Hematopoietic multipotent progenitor cell treated with erythropoietin and hydrocortisone succinate and interleukin-3 and kit ligand, for 6 days (in vitro differentiated cells): ENCODE results near the gene ANKFN1.
"Not testable (repeated sequence)": the region's sequence is repeated elsewhere in the genome, so short reads cannot be mapped to it uniquely, and the experiment has no call there.

Experiments
- DNase-seq: peaks from one replicate; pipeline ENCODE4 v3.0.0-alpha.2; 2015

Gene ANKFN1

GRCh38 chr17:56359518-56359917 is 206.2 kb downstream of the ANKFN1 start:
- DNase-seq: no peak

GRCh38 chr17:56367366-56367765 is 214.1 kb downstream of the ANKFN1 start:
- DNase-seq: no peak

- DNase-seq: no peak
Measured at GRCh38 chr17:56373981-56374833, 220.9 kb downstream of the ANKFN1 start.

GRCh38 chr17:56389356-56389755 is 236.1 kb downstream of the ANKFN1 start:
- DNase-seq: no peak

DNA sequence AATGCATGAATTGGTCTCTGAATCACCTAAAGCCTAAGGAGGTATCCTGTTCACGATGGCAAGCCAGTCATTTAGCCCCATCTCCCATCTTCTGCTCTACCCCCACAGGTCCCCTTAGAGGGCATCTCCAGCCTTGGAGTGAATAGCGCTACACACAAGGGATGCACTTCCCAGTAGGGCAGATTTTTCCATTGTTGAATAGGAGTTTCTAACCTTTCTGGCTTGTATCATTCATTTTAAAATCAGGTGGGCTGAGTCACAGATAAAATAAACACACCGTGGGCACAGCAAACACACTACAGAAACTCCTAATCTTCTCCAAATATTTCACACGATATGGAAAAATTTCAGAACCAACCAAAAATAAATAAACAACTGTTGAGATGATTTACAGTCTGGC is 239.0 kb downstream of the ANKFN1 start:
- no peak for DNase-seq

DNA sequence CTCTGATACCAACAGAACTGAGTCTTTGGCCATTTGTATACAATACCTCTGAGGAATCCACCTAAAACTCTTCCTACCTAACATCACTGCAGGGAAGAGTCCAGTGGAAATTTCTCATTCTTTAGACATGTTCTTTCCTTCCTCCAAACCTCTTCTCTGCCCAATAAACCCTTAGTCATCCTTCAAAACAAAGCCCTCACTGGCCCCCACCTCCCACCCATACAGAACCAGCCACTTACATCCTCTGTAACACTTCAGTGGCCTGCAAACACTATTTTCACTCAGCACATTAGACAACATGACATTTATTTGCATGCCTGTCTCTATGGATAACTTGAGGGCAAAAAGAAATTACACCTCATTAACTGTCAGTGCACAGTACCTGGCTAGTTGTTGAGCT is 239.9 kb downstream of the ANKFN1 start:
- no peak for DNase-seq

- DNase-seq: no peak
Measured at GRCh38 chr17:56395787-56396186, 242.5 kb downstream of the ANKFN1 start.

DNA sequence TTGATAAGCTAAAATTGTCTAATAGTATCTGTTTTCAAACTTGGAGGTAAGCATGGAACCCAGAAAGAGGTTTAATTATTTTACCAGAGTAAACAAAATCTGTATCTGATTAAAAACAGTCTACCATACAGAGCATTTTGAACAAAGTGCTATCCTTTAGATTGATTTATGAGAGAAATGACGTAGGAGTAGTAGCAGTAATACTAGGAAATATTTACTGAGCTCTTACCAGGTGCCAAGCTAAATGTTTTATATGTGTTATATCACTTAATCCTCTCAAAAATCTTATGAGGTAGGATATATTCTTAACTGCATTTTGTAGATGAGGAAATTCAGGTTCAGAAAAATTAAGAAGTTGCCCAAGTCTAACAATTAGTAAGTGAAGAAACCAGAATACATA is 253.8 kb downstream of the ANKFN1 start:
- DNase-seq: no peak

DNA sequence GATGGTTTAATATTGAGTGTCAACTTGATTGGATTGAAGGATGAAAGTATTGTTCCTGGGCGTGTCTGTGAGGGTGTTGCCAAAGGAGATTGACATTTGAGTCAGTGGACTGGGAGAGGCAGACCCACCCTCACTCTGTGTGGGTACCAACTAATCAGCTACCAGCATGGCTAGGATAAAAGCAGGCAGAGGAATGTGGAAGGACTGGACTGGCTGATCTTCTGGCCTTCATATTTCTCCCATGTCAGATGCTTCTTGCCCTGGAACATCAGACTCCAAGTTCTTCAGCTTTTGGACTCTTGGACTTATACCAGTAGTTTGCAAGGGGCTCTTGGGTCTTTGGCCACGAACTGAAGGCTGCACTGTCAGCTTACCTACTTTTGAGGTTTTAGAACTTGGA is 259.1 kb downstream of the ANKFN1 start:
- not testable (repeated sequence) for DNase-seq

DNA sequence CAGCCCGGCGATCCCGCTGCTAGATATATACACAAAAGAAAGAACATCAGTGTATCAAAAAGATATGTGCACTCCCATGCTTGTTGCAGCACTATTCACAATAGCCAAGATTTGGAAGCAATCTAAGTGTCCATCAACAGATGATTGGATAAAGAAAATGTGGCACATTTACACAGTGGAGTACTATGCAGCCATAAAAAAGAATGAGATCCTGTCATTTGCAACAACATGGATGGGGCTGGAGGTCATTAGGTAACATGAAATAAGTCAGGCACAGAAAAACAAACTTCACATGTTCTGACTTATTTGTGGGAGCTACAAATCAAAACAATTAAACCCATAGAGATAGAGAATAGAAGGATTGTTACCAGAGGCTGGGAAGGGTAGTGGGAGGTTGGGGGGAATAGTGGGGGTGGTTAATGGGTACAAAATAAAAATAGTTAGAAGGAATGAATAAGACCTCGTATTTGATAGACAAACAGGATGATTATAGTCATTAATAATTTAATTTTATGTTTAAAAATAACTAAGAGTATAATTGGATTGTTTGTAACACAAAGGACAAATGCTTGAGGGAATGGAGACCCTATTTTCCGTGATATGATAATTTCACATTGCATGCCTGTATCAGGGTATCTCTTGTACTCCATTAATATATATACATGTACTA is 263.5 kb downstream of the ANKFN1 start:
- no peak for DNase-seq

DNA sequence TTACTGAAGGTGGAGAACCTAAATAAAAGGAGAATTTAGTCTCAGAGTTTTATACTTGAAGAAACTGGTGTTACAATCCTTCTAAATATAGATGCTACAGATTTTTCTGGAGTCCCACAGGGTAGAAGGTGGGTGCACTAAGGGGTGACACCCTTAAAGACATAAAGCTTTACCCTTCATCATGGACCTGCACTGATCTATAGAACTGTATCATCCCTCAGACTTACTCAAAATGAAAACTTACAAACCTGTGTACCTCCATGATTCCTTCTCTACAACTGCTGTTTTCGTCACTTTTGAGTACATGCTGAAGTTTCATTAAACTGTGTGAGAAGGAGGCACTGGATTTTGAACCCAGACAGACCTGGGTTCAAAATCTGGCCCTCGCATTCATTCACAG is 270.7 kb downstream of the ANKFN1 start:
- no peak for DNase-seq

DNA sequence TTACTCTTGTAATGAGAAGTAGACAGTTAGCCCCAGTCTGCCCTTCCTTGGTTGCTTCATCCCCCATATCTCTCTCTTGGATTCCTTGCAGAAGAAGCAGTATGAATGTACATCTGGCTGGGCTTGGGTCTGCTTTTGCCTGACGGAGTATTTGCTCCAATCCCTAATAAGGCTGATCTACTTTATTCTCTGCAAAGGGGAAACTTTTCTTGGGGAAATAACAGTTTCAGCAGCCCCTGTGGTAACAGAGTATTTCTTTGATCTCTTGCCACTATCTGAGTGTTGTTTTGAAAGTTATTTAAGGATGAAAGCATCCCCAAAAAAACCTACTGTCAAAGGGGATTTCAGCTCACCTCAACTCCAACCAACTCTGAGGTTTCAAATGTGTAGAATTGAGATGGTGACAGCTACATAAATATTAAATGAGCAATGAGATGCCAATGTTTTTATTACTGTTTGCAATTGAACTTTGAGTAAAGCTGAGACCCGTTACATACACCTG is 271.3 kb downstream of the ANKFN1 start:
- no peak for DNase-seq

DNA sequence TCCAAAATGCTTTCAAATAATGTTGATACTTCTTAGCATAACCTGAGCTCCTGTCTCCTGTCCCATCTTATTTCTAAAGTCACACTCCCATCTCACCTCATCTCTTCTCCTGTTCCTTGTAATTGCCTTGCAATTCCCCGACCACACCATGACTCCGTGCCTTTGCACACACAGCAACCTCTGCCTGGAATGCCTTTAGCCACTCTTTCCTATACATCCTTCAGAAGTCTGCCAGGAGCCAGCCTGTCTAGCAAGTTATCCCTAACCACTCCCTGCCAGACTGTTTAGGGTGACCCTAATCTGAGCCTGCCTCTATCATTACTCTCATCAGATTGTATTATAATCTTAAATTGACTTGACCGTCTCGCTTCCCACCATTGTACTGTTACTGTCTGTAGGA is 272.2 kb downstream of the ANKFN1 start:
- no peak for DNase-seq

- DNase-seq: no peak
Measured at GRCh38 chr17:56426901-56427300, 273.6 kb downstream of the ANKFN1 start.

- DNase-seq: no peak
Measured at GRCh38 chr17:56431736-56432135, 278.5 kb downstream of the ANKFN1 start.

- no peak for DNase-seq
Measured at GRCh38 chr17:56432443-56432842, 279.2 kb downstream of the ANKFN1 start.

DNA sequence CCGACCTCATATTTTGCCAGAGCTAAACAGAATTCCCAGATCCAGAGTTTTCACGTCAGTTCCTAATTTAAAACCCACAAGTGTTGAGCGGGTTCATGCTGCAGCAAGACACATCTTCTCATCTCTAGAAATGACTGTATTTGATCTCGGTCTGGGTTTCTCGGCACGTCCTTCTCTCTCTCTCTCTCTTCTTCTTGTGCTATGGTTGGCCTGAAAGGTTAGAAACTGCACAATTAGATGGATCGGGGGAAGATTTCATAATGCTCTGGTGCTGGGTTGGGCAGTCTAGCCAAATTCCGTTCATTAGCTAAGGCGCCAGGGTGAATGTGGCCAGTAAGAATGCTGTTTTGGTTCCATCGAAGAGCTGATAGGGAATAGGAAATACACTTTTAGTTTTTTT is 281.3 kb downstream of the ANKFN1 start:
- no peak for DNase-seq

DNA sequence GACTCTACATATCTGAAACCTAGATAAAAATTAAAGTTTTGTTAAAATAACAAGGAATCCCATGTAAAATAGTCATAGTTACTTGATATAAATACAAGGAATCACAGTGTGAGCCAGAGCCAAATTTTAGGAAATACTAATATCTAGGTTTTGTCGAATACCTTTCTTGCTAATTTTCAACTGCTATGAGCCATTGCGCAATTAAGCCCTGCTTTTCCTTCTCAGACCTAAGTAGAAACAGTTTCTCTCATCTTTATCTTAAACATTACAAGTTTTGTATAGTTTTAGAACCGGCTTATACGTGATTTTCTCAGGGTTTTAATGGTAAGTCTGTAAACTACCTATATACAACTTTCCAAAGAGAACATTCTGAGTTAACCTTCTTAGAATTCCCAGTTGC is 282.9 kb downstream of the ANKFN1 start:
- no peak for DNase-seq

DNA sequence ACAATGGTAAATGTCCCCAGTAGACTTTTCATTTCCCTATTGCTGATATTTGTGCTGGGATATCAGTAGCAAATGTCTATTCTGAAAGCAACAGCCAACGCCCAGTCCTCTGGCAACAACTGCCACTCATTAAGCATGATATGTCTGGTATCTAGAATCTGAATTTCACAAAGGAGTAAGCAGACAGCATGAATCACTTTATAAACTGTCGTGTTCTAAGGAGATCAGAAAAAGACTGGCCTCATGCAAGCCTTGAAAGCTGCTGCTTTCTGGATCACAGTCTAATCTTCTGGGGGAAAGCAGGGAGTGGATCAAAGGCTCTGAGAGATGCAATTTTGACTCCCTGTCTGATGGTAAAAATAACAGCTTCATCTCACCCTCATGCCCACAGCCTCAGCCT is 287.1 kb downstream of the ANKFN1 start:
- DNase-seq: peak; percentile 4

DNA sequence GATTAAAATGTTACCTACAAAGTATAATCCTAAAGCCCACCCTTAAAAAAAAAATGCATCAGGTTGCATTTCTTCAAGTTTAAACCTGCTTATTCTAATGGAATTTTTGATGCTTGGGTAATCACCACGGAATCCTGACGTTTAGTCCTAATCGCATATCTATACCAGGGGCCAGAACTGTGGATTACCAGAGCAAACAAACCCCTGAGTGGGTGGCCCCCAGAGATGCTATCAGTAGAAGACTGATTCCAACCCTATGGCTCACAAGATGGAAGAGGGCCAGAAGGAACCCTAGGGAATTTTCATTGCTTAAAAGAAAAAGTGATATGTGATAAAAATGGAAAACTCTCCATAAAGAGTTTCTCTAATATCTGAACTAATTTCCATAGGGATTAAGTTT is 288.0 kb downstream of the ANKFN1 start:
- DNase-seq: no peak

DNA sequence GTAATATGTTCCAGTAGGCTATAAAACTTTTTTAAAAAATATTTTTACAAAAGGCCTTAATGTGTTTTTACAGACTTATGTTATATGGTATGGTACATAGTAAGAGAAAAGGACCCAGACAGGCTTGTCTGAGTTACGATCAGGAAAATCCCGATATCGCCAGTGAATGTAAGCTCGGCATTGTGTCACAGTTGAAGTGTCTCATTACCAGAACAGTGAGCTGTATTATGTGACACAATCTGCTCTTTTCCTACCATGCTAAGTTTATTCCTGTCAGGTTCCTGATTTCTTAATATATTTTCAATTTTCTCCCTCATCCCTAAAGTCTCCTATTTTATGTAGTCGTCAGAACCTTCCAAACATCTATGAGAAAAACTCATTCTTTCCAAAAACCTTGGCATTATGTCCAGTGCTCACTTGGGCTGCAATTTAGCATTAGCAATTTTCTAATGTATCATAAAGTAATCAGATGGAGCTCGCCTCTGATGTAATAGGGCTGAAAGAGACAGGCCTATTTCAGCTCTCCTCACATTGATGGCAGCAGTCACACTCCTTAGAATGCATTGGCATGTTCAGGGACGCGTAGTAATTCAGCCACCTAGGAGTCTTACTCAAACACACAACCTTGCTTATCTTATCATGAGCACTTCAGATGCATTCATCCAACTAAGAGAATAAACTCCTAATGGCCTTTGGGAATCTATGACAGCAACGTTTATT is 292.6 kb downstream of the ANKFN1 start:
- no peak for DNase-seq

DNA sequence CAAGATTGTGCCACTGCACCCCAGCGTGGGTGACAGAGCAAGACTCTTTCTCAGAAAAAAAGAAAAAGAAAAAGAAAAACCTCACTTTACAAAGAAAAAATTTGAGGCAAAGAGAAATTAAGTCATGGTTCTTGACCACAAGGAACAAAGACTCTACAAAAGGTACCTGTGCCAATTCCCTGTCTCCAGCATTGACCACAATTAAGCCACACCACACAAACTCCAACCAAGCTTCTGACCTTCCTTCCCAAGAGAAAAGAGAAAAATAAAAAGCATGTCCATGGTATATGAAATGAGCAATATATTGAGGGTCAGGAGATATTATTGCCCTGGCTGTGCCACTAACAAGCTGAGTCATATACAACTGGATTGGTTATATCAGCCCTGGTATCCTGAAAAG is 293.9 kb downstream of the ANKFN1 start:
- no peak for DNase-seq

DNA sequence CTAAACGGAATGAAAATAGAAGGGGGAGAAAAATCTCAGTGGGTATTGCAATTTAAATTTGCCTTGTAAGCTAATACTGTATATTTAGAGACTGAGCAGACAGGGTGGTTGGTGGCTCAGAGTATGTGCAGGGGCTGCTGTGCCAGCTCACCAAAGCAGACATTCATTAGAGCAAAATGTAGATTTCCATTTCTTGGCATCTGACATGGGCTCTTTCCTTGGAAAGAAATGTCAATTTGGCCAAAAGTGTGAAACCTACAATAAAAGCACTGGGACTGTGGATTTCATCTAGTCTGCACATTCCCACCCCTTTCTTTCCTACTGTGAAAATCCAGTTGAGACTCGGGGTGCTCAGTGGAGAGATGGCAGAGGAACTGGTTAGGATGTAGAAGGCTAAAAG is 295.1 kb downstream of the ANKFN1 start:
- no peak for DNase-seq

DNA sequence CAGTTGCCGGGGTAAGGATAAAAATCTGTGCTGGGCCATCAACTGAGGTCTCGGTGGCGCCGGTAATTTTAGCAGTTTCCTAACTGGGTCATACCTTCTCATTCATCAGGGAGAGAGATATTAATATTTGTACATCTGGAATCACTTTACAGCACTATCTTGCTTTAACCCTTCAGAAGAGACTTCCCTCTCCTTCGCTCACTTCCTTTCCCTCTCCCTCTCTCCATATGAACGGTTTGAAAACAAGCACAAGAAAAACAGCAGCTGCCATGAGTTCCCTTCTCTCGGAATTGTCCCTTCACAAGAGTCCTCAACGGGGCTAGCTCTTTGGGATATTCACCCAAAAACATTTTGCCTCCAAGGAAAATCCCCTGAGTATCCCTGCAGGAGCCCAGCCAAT is 295.9 kb downstream of the ANKFN1 start:
- DNase-seq: no peak
